HepG2 (cell line): ENCODE results near the gene SLC25A10. TPM values are rescaled to one million over a fixed set of nuclear protein-coding genes. Genes with fewer than 3 reads are reported as not detected.

Experiments used
- FOXP4 ChIP-seq: sonication (generic); formaldehyde crosslinking; IDR thresholded peaks from 2 replicates; pipeline ENCODE4 v1.4.0; 2020; ENCODE audit warnings: missing genetic modification reagents
- KDM6A ChIP-seq: IDR thresholded peaks from 2 replicates; pipeline ENCODE4 v1.6.1; 2016; ENCODE audit warnings: low read depth
- NFAT5 ChIP-seq: sonication (generic); formaldehyde crosslinking; IDR thresholded peaks from 2 replicates; pipeline ENCODE4 v1.4.0; 2020; ENCODE audit warnings: missing genetic modification reagents
- NR2F1 ChIP-seq, 2 experiments: fragments of 450-650 bp in 1 of 2; formaldehyde crosslinking in 1 of 2; IDR thresholded peaks; 2 replicates each; pipeline versions ENCODE4 v1.5.0 to v1.6.1; 2016 to 2020; ENCODE audit warnings: mild to moderate bottlenecking in 1 of 2, missing compliant biosample characterization in 1 of 2, missing genetic modification reagents in 1 of 2, moderate library complexity in 1 of 2
- SMARCE1 ChIP-seq: fragments of 450-650 bp; IDR thresholded peaks from 2 replicates; pipeline ENCODE4 v1.6.1; 2017; ENCODE audit warnings: borderline replicate concordance
- SOX13 ChIP-seq, 3 experiments: fragments of 450-650 bp in 1 of 3; sonication (generic) in 1 of 3; formaldehyde crosslinking in 1 of 3; IDR thresholded peaks in 2 of 3; conservative IDR thresholded peaks in 1 of 3; 2 replicates each; pipeline versions ENCODE4 v1.5.0 to v1.6.1; 2016 to 2020; ENCODE audit warnings: antibody characterized with exemption in 1 of 3, mild to moderate bottlenecking in 1 of 3, missing compliant biosample characterization in 1 of 3, missing genetic modification reagents in 1 of 3, moderate library complexity in 1 of 3
- ZNF121 ChIP-seq: sonication (generic); formaldehyde crosslinking; IDR thresholded peaks from 2 replicates; pipeline ENCODE4 v1.5.0; 2020; ENCODE audit warnings: mild to moderate bottlenecking, missing genetic modification reagents
- ZNF205 ChIP-seq: IDR thresholded peaks from 2 replicates; pipeline ENCODE4 v1.6.1; 2018; ENCODE audit warnings: missing biosample characterization, missing genetic modification reagents
- ZNF260 ChIP-seq: sonication (generic); formaldehyde crosslinking; IDR thresholded peaks from 2 replicates; pipeline ENCODE4 v1.4.0; 2020; ENCODE audit warnings: missing genetic modification reagents, low read depth, mild to moderate bottlenecking, borderline replicate concordance
- ZNF331 ChIP-seq: sonication (generic); formaldehyde crosslinking; IDR thresholded peaks from 2 replicates; pipeline ENCODE4 v1.4.0; 2020; ENCODE audit warnings: missing genetic modification reagents
- ZNF616 ChIP-seq: sonication (generic); formaldehyde crosslinking; IDR thresholded peaks from 2 replicates; pipeline ENCODE4 v1.5.0; 2020; ENCODE audit warnings: low read depth, mild to moderate bottlenecking, missing genetic modification reagents
- polyA plus RNA-seq, 8 experiments: library from polyadenylated mRNA; depleted of rRNA in 3 of 8; stranded (reverse) in 7 of 8; unstranded in 1 of 8; fragments of >200 nt; fragmentation: Illumina TruSeq in 4 of 8; extraction: Trizol in 4 of 8; gene quantifications; 2 replicates each; pipeline versions ENCODE4 v1.2.1 to v1.2.3, GENCODE V29; 2011 to 2016; ENCODE audit warnings: low read depth in 4 of 8, missing spikeins in 1 of 8, mixed read lengths in 1 of 8; ENCODE audit not compliant: insufficient read depth in 1 of 8
- total RNA-seq, 5 experiments: library from RNA; depleted of rRNA; stranded (reverse); fragments of >200 nt; fragmentation: Illumina TruSeq; extraction: Trizol; gene quantifications; 2 replicates each; pipeline ENCODE4 v1.2.3, GENCODE V29; 2016; ENCODE audit warnings: low read depth in 1 of 5
- TF ChIP-seq, protein P1 (sequence below): sonication (generic); formaldehyde crosslinking; IDR thresholded peaks from 2 replicates; pipeline ENCODE4 v1.5.0; 2020; ENCODE audit warnings: missing genetic modification reagents, mild to moderate bottlenecking, borderline replicate concordance
- TF ChIP-seq, protein P2 (sequence below), 2 experiments: sonication (generic) in 1 of 2; formaldehyde crosslinking in 1 of 2; IDR thresholded peaks; 2 replicates each; pipeline versions ENCODE4 v1.6.1 to v1.9.0; 2014 to 2022; ENCODE audit warnings: antibody characterized with exemption in 1 of 2, borderline replicate concordance in 1 of 2, inconsistent platforms in 1 of 2, low read depth in 1 of 2, missing genetic modification reagents in 1 of 2

Gene SLC25A10
- total and polyA plus RNA-seq, 2 of the 13 experiments (the other 11 are each of a cell fraction or from before 2014, with no cell fraction given): 46.5 to 140 TPM

- TF ChIP-seq NFAT5 (CRISPR knock-in tag) (peak; percentile 99), SMARCE1 (no peak), ZNF260 (no peak), KDM6A (CRISPR knock-in tag) (0 out of 2 replicates have a peak, but pooled peaks have one; percentile 25), ZNF121 (CRISPR knock-in tag) (peak; percentile 79; the same call in 1 of the 2 replicates), NR2F1 (CRISPR knock-in tag; IDR thresholded peaks at IDR 0.05) (peak in 1 of 2 experiments; percentile 53; a peak in 2 of 4 replicates), ZNF616 (CRISPR knock-in tag) (peak; percentile 98), FOXP4 (CRISPR knock-in tag) (peak; percentile 54; the same call in 1 of the 2 replicates), ZNF205 (CRISPR knock-in tag) (peak; percentile 88), SOX13 (IDR thresholded peaks at IDR 0.05) (0 out of 2 replicates have a peak, but pooled peaks have one; percentile 37), SOX13 (CRISPR knock-in tag; conservative IDR thresholded peaks at IDR 0.05 in 1 of 2, IDR thresholded peaks at IDR 0.05 in 1 of 2) (peak in 1 of 2 experiments; percentile 82; a peak in 2 of 4 replicates), ZNF331 (CRISPR knock-in tag) (peak; percentile 91)
- TF ChIP-seq, protein P1, sequence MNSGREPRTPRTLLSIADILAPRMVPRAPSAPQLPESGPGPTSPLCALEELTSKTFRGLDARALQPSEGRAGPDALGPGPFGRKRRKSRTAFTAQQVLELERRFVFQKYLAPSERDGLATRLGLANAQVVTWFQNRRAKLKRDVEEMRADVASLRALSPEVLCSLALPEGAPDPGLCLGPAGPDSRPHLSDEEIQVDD (CRISPR knock-in tag): peak; percentile 99
- TF ChIP-seq, protein P2, sequence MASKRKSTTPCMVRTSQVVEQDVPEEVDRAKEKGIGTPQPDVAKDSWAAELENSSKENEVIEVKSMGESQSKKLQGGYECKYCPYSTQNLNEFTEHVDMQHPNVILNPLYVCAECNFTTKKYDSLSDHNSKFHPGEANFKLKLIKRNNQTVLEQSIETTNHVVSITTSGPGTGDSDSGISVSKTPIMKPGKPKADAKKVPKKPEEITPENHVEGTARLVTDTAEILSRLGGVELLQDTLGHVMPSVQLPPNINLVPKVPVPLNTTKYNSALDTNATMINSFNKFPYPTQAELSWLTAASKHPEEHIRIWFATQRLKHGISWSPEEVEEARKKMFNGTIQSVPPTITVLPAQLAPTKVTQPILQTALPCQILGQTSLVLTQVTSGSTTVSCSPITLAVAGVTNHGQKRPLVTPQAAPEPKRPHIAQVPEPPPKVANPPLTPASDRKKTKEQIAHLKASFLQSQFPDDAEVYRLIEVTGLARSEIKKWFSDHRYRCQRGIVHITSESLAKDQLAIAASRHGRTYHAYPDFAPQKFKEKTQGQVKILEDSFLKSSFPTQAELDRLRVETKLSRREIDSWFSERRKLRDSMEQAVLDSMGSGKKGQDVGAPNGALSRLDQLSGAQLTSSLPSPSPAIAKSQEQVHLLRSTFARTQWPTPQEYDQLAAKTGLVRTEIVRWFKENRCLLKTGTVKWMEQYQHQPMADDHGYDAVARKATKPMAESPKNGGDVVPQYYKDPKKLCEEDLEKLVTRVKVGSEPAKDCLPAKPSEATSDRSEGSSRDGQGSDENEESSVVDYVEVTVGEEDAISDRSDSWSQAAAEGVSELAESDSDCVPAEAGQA (IDR thresholded peaks at IDR 0.05; ENCODE audit: low read depth): peak; percentile 84
- TF ChIP-seq, protein P2 (CRISPR knock-in tag; IDR thresholded peaks at IDR 0.05; ENCODE audit: borderline replicate concordance): peak; percentile 91
Measured at GRCh38 chr17:81727324-81728031, 15.4 kb downstream of the SLC25A10 start (continued).
